8988T (cell line): ENCODE data around the gene P3H1.
"Not testable (repeated sequence)": the region's sequence is repeated elsewhere in the genome, so short reads cannot be mapped to it uniquely, and the experiment has no call there.

Experiments used
- DNase-seq: peaks from one replicate; pipeline ENCODE4 v3.0.0; 2011

The P3H1 gene

DNA sequence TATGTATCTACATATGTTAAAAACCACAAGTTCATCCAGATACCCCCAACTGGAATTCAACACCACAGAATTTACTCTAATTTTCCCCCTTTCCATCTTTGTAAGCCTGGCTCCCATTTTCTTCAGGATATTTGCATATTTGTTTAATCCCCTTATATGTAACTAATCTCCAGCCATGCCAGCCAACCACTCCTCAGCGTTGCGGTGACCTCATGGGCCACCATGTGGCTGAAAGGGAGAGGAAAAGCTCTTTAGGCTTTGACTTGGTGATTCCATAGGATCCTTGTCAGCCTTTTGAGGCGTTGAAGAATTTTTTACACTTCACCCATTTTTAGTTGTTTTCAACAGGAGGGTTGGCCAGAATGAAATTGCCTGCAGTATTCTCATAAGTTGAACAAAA lies 36.8 kb downstream of the P3H1 start:
- DNase-seq: no peak

DNA sequence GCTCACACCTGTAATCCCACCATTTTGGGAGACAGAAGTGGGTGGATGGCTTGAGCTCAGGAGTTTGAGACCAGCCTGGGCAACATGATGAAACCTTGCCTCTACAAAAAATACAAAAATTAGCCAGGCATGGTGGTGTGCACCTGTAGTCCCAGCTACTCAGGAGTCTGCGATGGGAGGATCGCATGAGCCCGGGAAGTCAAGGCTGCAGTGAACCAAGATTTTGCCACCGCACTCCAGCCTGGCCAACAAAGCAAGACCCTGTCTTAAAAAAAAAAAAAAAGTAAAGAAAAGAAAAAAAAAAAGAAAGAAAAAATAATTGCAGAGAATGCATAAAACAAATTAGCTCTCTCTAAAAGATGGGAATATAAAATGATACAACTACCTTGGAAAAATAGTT lies 41.0 kb downstream of the P3H1 start:
- DNase-seq: not testable (repeated sequence)

DNA sequence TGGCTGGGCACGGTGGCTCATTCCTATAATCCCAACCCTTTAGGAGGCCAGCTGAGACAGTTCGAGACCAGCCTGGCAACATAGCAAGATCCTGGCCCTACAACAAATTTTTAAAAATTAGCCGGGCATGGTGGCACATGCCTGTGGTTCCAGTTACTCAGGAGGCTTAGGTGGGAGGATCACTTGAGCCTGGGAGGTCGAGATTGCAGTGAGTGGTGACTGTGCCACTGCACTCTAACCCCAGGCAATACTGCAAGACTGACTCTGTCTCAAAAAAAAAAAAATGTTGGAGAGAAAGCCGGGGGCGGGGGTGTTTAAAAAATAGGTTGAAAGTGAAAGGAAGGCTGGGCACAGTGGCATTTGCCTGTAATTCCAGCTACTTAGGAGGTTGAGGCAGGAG lies 43.3 kb downstream of the P3H1 start:
- no peak for DNase-seq

DNA sequence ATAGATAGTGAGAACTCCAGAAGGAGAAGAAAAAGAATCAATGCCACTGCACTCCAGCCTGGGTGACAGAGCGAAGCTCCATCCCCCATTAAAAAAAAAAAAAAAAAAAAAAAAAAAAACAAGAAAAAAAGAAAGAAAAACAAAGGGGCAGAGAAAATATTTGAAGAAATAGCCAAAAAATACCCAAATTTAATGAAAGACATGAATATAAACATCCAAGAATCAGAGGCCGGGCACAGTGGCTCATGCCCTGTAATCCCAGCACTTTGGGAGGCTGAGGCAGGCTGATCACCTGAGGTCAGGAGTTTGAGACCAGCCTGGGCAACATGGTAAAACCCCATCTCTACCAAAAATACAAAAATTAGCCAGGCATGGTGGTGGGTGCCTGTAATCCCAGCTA lies 44.4 kb downstream of the P3H1 start:
- not testable (repeated sequence) for DNase-seq

DNA sequence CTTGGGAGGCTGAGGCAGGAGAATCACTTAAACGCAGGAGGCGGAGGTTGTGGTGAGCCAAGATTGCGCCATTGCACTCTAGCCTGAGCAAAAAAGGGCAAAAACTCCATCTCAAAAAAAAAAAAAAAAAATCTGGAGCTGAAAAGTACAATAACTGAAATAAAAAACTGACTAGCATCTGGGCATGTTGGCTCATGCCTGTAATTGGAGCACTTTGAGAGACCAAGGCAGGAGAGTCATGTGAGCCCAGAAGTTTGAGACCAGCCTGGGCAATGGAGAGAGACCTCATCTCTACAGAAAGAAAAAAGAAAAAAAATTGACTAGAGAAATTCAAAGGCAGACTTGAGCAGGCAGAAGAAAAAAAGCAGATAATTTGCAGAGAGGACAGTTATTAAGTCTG lies 44.9 kb downstream of the P3H1 start:
- no peak for DNase-seq

DNA sequence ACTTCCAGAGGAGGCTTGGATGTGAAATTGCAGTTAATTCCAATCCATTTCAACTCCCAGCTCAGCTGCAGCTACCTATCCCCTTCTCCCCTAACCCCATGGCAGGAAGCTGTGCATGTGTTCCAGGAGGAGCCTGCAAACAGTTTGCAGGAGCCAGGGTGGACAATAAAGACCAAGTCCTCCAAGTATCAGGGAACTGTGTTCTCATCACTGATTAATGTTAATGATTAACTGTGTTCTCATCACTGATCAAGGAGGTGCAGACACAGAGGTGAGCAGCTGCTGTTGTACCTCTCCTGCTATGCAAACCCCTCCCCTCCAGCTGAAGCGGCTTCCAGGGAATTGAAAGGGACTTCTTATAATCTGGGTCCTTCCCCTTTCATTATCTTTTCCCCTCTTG lies 46.0 kb downstream of the P3H1 start:
- no peak for DNase-seq

DNA sequence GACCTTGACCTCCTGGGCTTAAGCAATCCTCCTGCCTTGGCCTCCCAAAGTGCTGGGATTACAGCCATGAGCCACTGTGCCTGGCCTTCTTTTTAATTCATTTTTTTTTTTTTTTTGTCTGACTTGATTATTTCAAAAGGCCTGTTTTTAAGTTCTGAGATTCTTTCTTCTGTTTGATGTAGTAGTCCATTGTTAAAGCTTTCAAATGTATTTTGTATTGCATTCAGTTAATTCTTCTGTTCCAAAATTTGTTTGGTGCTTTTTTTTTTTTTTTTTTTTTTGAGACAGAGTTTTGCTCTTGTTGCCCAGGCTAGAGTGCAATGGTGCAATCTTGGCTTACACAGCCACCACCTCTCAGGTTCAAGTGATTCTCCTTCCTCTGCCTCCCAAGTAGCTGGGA lies 52.4 kb downstream of the P3H1 start:
- not testable (repeated sequence) for DNase-seq

DNA sequence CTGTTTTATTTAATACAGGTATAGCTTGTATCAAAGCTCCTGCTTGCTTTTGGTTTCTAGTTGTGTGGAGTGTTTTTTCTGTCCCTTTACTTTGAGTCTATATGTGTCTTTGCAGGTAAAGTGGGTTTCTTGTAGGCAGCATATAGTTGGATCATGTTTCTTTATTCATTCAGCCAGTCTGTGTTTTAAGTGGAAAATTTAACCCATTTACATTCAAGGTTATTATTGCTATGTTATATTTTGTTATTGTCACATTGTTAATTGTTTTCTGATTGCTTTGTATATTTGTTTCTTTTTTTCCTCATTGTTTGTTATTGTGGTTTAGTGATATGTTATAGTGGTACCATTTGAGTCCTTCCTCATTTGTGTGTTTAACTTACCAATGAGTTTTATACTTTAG lies 53.5 kb downstream of the P3H1 start:
- no peak for DNase-seq

DNA sequence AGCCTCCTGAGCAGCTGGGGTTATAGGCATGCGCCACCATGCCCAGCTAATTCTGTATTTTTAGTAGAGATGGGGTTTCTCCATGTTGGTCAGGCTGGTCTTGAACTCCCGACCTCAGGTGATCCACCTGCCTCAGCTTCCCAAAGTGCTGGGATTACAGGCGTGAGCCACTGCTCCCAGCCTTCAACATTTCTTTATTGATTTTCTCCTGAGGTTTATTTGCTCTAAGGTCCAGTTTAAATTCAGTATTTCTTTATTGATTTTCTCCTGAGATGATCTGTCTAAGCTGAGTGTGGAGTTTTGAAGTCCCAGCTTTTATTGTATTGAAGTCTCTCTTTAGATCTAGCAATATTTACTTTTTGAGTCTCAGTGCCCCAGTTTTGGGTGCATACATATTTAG lies 54.0 kb downstream of the P3H1 start:
- DNase-seq: not testable (repeated sequence)

DNA sequence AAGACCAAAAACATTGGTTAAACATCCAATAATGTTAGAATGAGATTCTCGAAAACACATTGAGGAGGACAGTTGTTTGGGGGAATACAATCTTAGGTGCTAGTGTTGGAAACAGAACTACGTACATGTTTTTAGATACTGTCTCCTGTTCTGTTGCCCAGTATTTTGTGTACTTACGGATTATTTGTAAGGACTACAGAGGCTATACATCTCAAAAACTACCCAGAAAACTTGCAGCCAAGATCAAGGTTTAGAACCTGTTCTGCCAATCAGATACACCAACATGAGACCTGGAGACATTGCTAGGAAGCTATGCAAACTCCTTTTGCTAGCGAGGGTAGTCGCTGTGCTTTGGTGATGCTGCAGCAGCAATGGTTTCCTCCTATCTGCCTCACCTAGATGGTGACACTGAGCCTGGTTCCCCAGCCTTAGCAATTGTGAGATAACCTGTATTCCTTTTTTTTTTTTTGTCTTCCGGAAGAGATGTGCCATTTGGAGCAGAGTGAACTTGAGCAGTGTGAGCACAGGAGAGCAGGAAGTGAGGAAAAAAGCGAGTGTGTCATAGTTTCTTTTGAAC lies 62.9 kb downstream of the P3H1 start:
- no peak for DNase-seq

DNA sequence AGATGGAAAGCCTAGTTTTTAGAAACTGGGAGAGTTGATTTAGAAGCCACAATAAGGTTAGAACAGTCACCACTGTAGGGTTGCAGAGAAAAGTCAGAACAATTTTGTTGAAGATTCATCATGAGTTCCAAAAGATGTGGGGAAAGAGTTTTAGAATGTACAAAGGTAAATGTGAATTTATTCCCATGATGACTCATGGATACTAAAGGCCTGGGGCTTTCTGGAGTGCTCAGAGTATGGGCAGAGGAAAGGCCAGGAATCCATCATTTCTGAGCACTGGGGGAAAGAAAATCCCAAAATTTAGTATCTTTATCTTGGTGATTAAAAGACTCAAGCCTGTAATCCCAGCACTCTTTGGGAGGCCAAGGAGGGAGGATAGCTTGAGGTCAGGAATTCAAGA lies 66.8 kb downstream of the P3H1 start:
- no peak for DNase-seq

DNA sequence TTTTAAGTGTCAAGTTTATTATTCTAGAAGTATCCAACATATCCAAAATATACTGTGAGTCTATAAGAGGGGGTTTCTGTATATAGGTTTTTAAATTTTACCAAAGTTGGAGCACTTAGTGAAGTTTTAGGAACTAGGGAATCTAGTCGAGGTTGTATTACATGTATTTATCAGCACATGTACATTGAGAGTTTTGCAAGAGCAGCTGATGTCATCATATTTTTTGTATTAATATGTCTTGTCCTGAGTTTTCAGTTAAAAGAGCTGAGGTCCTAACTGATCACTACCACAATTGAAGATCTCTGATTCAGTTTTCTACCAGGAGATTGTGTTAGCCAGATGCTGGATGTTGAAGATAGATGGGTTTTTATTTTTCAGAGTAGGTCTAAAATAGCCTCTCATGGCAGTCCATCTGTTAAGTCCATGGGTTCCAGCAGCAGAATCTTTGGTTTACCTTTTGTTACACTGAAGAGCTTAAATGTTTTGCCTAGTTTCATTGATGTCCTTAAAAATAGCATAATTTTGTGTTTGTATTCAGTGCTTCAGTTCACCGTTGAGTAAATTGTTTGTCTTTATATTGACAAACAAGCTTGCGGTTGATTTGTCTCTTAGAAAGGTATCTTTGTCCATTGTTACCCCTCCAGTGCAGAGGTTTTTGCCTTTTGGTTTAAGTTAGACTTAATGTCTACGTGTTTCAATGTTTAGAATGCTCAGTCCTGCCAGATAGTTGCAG lies 68.6 kb downstream of the P3H1 start:
- no peak for DNase-seq
